OCI-LY7 (cell line): Measurements from ENCODE around the gene GPR32. TPM values are rescaled to one million over a fixed set of nuclear protein-coding genes. Genes with fewer than 3 reads are reported as not detected.

ENCODE experiments used
- BruUV-seq: library from RNA; stranded (reverse); fragments of 400-500 nt; replicated peaks from 2 replicates; lab custom pipeline; 2021; lab: Mats Ljungman, UMichigan
- CTCF ChIA-PET: fragments of 300-600 bp; sonication (Branson Sonifier 250); formaldehyde crosslinking; loops from one replicate; lab custom pipeline; 2022; ENCODE audit warnings: antibody characterized with exemption; ENCODE audit not compliant: unreplicated experiment; lab: Charles Lee
- POLR2A ChIA-PET: fragments of 300-600 bp; sonication (Branson Sonifier 250); formaldehyde crosslinking; loops from one replicate; lab custom pipeline; 2022; ENCODE audit warnings: antibody characterized with exemption; lab: Charles Lee
- DNase-seq: peaks from one replicate; pipeline ENCODE4 v3.0.0-alpha.2; 2015; ENCODE audit warnings: low spot score
- H2AFZ ChIP-seq: fragments of 200-600 bp; sonication (generic), shearing (Covaris generic); 2 replicates; pipeline ENCODE4 v1.6.1; 2014; ENCODE audit warnings: mild to moderate bottlenecking, antibody characterized with exemption, low read length, moderate library complexity
- H3K27ac ChIP-seq: fragments of 200-600 bp; sonication (generic); 2 replicates; pipeline ENCODE4 v1.5.1; 2014; ENCODE audit warnings: mixed run types, low read depth, mild to moderate bottlenecking, moderate library complexity, low read length, inconsistent platforms; ENCODE audit not compliant: poor library complexity, severe bottlenecking
- H3K36me3 ChIP-seq: fragments of 200-600 bp; sonication (generic); 2 replicates; pipeline ENCODE4 v1.6.1; 2014; ENCODE audit warnings: mild to moderate bottlenecking, antibody characterized with exemption, low read length, moderate library complexity, mixed read lengths; ENCODE audit not compliant: insufficient read depth
- H3K4me1 ChIP-seq: fragments of 200-600 bp; sonication (generic); 2 replicates; pipeline ENCODE4 v1.5.1; 2014; ENCODE audit warnings: mild to moderate bottlenecking, low read length; ENCODE audit not compliant: insufficient read depth, poor library complexity, severe bottlenecking
- H3K4me2 ChIP-seq: fragments of 200-600 bp; sonication (generic); 2 replicates; pipeline ENCODE4 v1.6.1; 2014; ENCODE audit warnings: mild to moderate bottlenecking, low read length
- H3K4me3 ChIP-seq: fragments of 200-600 bp; sonication (generic); 2 replicates; pipeline ENCODE4 v1.5.1; 2014; ENCODE audit warnings: mild to moderate bottlenecking, low read depth, low read length; ENCODE audit not compliant: poor library complexity, severe bottlenecking
- H3K79me2 ChIP-seq: fragments of 200-600 bp; sonication (generic); 2 replicates; pipeline ENCODE4 v1.6.1; 2016; ENCODE audit warnings: low read depth, mild to moderate bottlenecking, low read length, moderate library complexity, mixed read lengths; ENCODE audit not compliant: insufficient read depth
- H3K9me2 ChIP-seq: fragments of 200-600 bp; sonication (generic); 2 replicates; pipeline ENCODE4 v1.6.1; 2016; ENCODE audit warnings: mild to moderate bottlenecking, low read length, mixed read lengths; ENCODE audit not compliant: insufficient read depth
- H3K9me3 ChIP-seq: fragments of 200-600 bp; sonication (generic); 2 replicates; pipeline ENCODE4 v1.6.1; 2014; ENCODE audit warnings: mild to moderate bottlenecking, mixed run types, low read length, mixed read lengths
- H4K20me1 ChIP-seq: fragments of 200-600 bp; sonication (generic); 2 replicates; pipeline ENCODE4 v1.6.1; 2014; ENCODE audit warnings: mild to moderate bottlenecking, antibody characterized with exemption, low read length, moderate library complexity, mixed read lengths; ENCODE audit not compliant: insufficient read depth
- EZH2phosphoT487 ChIP-seq: fragments of 200-600 bp; sonication (generic); IDR thresholded peaks from 2 replicates; pipeline ENCODE4 v1.6.1; 2018; ENCODE audit warnings: low read depth, borderline replicate concordance, mild to moderate bottlenecking, mixed run types, antibody characterized with exemption, low read length, moderate library complexity, mixed read lengths
- intact Hi-C: fragments of 100-400 bp; cut with micrococcal nuclease; formaldehyde crosslinking; loops from one replicate; pipeline ENCODE4 v1.10.0; 2022; ENCODE audit not compliant: unreplicated experiment
- total RNA-seq, 2 experiments: library from RNA; depleted of rRNA in 1 of 2; stranded (reverse); fragments of >200 nt in 1 of 2; shearing (Covaris generic) in 1 of 2; gene quantifications; 2 replicates each; pipeline ENCODE4 v1.2.3, GENCODE V29; 2014 to 2022
- TF ChIP-seq, protein P1 (sequence below): fragments of 200-600 bp; sonication (generic); conservative IDR thresholded peaks from 2 replicates; pipeline ENCODE4 v1.5.1; 2014; ENCODE audit warnings: mild to moderate bottlenecking, antibody characterized with exemption, low read length, moderate library complexity, mixed read lengths

GPR32 gene
- total RNA-seq, 2 experiments from 2014 or later, result not detected

- intact Hi-C loops, result loop anchor here (10.0 kb wide), 1 partner anchor 421 kb away; the partner anchor contains the start of gene NAPSA
- Histone ChIP-seq H3K27ac (no peak overlapping the region), H3K9me2 (no peaks in the 10 kb centered on the region), H3K79me2 (no peaks in the 10 kb centered on the region), H2AFZ (no peak overlapping the region), H3K36me3 (no peaks in the 10 kb centered on the region), H3K9me3 (no peaks in the 10 kb centered on the region), H4K20me1 (no peaks in the 10 kb centered on the region), H3K4me2 (no peak overlapping the region), H3K4me1 (no peaks in the 10 kb centered on the region), H3K4me3 (no peak overlapping the region)
- ChIA-PET CTCF (no interaction called here), POLR2A (no interaction called here)
- BruUV-seq, result no TSS peak
- DNase-seq, result no peak
- TF ChIP-seq, protein P1, sequence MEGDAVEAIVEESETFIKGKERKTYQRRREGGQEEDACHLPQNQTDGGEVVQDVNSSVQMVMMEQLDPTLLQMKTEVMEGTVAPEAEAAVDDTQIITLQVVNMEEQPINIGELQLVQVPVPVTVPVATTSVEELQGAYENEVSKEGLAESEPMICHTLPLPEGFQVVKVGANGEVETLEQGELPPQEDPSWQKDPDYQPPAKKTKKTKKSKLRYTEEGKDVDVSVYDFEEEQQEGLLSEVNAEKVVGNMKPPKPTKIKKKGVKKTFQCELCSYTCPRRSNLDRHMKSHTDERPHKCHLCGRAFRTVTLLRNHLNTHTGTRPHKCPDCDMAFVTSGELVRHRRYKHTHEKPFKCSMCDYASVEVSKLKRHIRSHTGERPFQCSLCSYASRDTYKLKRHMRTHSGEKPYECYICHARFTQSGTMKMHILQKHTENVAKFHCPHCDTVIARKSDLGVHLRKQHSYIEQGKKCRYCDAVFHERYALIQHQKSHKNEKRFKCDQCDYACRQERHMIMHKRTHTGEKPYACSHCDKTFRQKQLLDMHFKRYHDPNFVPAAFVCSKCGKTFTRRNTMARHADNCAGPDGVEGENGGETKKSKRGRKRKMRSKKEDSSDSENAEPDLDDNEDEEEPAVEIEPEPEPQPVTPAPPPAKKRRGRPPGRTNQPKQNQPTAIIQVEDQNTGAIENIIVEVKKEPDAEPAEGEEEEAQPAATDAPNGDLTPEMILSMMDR, result no peak
- TF ChIP-seq EZH2phosphoT487, result no peak
Observed at GRCh38 chr19:50785329-50785728, 15.1 kb downstream of the GPR32 start.

GRCh38 chr19:50790396-50790795, 20.1 kb downstream of the GPR32 start, which contains the start of gene ACP4:
ACP4 (plus strand) TSS chr19:50790415; CDS start chr19:50790415, 0 bp downstream.
- Histone ChIP-seq H3K9me3 (no peaks in the 10 kb centered on the region), H4K20me1 (no peaks in the 10 kb centered on the region), H3K79me2 (no peaks in the 10 kb centered on the region), H3K36me3 (peaks cover 5% of the 10 kb centered on the region), H3K4me1 (peaks cover 8% of the 10 kb centered on the region), H3K27ac (no peak within 1 kb of the TSS), H3K4me3 (no peak within 1 kb of the TSS), H3K9me2 (no peaks in the 10 kb centered on the region), H2AFZ (no peak within 1 kb of the TSS), H3K4me2 (no peak within 1 kb of the TSS)
- ChIA-PET CTCF (no interaction called here), POLR2A (no interaction called here)
- no peak for DNase-seq
- intact Hi-C loops, result no loop called here
- TF ChIP-seq, protein P1, result no peak
- no peak for TF ChIP-seq EZH2phosphoT487
- no TSS peak for BruUV-seq

- POLR2A ChIA-PET, result no interaction called here
- no peak overlapping the region for H2AFZ ChIP-seq
- no peak overlapping the region for H3K4me3 ChIP-seq
- no peaks in the 10 kb centered on the region for H3K79me2 ChIP-seq
- no peak for TF ChIP-seq EZH2phosphoT487
- TF ChIP-seq, protein P1, result no peak
- H3K4me2 ChIP-seq, result no peak overlapping the region
- CTCF ChIA-PET, result no interaction called here
- H3K4me1 ChIP-seq, result peaks cover 8% of the 10 kb centered on the region
- H3K36me3 ChIP-seq, result peaks cover 11% of the 10 kb centered on the region
- no peaks in the 10 kb centered on the region for H3K9me3 ChIP-seq
- H3K9me2 ChIP-seq, result no peaks in the 10 kb centered on the region
- intact Hi-C loops, result no loop called here
- BruUV-seq, result no TSS peak
- H3K27ac ChIP-seq, result no peak overlapping the region
- H4K20me1 ChIP-seq, result no peaks in the 10 kb centered on the region
- no peak for DNase-seq
Observed at GRCh38 chr19:50790922-50791467, 20.7 kb downstream of the GPR32 start.
